ENCODE measurements around the gene RNF213.
"Not testable (repeated sequence)": the region's sequence is repeated elsewhere in the genome, so short reads cannot be mapped to it uniquely, and the experiment has no call there.

Gene RNF213

GRCh38 chr17:80388175-80388574 lies 127.5 kb downstream of the RNF213 start:
- DNase-seq (ENCODE audit: low read depth in 1 of 2, low spot score in 1 of 2) = no peak

- DNase-seq (ENCODE audit: low read depth in 1 of 2, low spot score in 1 of 2) = no peak
Measured at GRCh38 chr17:80388601-80389000, 127.9 kb downstream of the RNF213 start.

GRCh38 chr17:80389011-80389995 lies 128.7 kb downstream of the RNF213 start:
- DNase-seq (ENCODE audit: low read depth in 1 of 2, low spot score in 1 of 2) = no peak

GRCh38 chr17:80393241-80393890 lies 132.7 kb downstream of the RNF213 start:
- DNase-seq (ENCODE audit: low read depth in 1 of 2, low spot score in 1 of 2) = no peak

- DNase-seq (ENCODE audit: low read depth in 1 of 2, low spot score in 1 of 2) = no peak
Measured at GRCh38 chr17:80393961-80394360, 133.3 kb downstream of the RNF213 start.

GRCh38 chr17:80394629-80395216 lies 134.1 kb downstream of the RNF213 start:
- DNase-seq (ENCODE audit: low read depth in 1 of 2, low spot score in 1 of 2) = no peak

GRCh38 chr17:80395402-80396151 lies 134.9 kb downstream of the RNF213 start:
- no peak for DNase-seq (ENCODE audit: low read depth in 1 of 2, low spot score in 1 of 2)

GRCh38 chr17:80396157-80397033 lies 135.7 kb downstream of the RNF213 start:
- no peak for DNase-seq (ENCODE audit: low read depth in 1 of 2, low spot score in 1 of 2)

- no peak for DNase-seq (ENCODE audit: low read depth in 1 of 2, low spot score in 1 of 2)
Measured at GRCh38 chr17:80397034-80397387, 136.4 kb downstream of the RNF213 start.

- DNase-seq (ENCODE audit: low read depth in 1 of 2, low spot score in 1 of 2) = no peak
Measured at GRCh38 chr17:80397686-80398085, 137.0 kb downstream of the RNF213 start.

- DNase-seq (ENCODE audit: low read depth in 1 of 2, low spot score in 1 of 2) = not testable (repeated sequence)
Measured at GRCh38 chr17:80401086-80401485, 140.4 kb downstream of the RNF213 start.

GRCh38 chr17:80402102-80402501 lies 141.4 kb downstream of the RNF213 start:
- not testable (repeated sequence) for DNase-seq (ENCODE audit: low read depth in 1 of 2, low spot score in 1 of 2)

GRCh38 chr17:80402959-80403358 lies 142.3 kb downstream of the RNF213 start:
- no peak for DNase-seq (ENCODE audit: low read depth in 1 of 2, low spot score in 1 of 2)

- DNase-seq (ENCODE audit: low read depth in 1 of 2, low spot score in 1 of 2) = no peak
Measured at GRCh38 chr17:80406146-80406545, 145.5 kb downstream of the RNF213 start.

GRCh38 chr17:80407917-80408316 lies 147.3 kb downstream of the RNF213 start:
- DNase-seq (ENCODE audit: low read depth in 1 of 2, low spot score in 1 of 2) = not testable (repeated sequence)

GRCh38 chr17:80408872-80409271 lies 148.2 kb downstream of the RNF213 start:
- DNase-seq (ENCODE audit: low read depth in 1 of 2, low spot score in 1 of 2) = no peak

GRCh38 chr17:80409626-80410025 lies 149.0 kb downstream of the RNF213 start:
- DNase-seq (ENCODE audit: low read depth in 1 of 2, low spot score in 1 of 2) = no peak

- DNase-seq (ENCODE audit: low read depth in 1 of 2, low spot score in 1 of 2) = not testable (repeated sequence)
Measured at GRCh38 chr17:80410441-80411087, 149.9 kb downstream of the RNF213 start.

- DNase-seq (ENCODE audit: low read depth in 1 of 2, low spot score in 1 of 2) = no peak
Measured at GRCh38 chr17:80413771-80414507, 153.3 kb downstream of the RNF213 start.
